Natural killer cell (primary cell): ENCODE results near the gene DOCK9. TPM values are rescaled to one million over a fixed set of nuclear protein-coding genes. Genes with fewer than 3 reads are reported as not detected.

Source experiments
- ATAC-seq, 3 donors: fragments of 150-1000 bp in 2 of 3; fragments of 200-7000 bp in 1 of 3; cut with Tn5 transposase; 1 replicate in 1 of 3; 2 replicates in 2 of 3; pipeline ENCODE4 v1.10.0; 2021; ENCODE audit warnings: mild to moderate bottlenecking in 2 of 3, moderate library complexity in 2 of 3
- DNase-seq, 2 donors: peaks; one replicate each; pipeline versions ENCODE4 v3.0.0 to v3.0.0-alpha.2; 2013 to 2021; ENCODE audit warnings: mixed read lengths in 1 of 2
- H3K27ac ChIP-seq: one replicate; pipeline ENCODE4 v1.5.1; 2013; ENCODE audit warnings: mild to moderate bottlenecking, low read length
- H3K27me3 ChIP-seq: one replicate; pipeline ENCODE4 v1.6.1; 2013; ENCODE audit warnings: low read length; ENCODE audit not compliant: control insufficient read depth, insufficient read depth
- H3K36me3 ChIP-seq: one replicate; pipeline ENCODE4 v1.6.1; 2013; ENCODE audit warnings: low read length; ENCODE audit not compliant: control insufficient read depth, insufficient read depth
- H3K4me1 ChIP-seq: one replicate; pipeline ENCODE4 v1.6.1; 2013; ENCODE audit warnings: low read length; ENCODE audit not compliant: control insufficient read depth, insufficient read depth
- H3K4me3 ChIP-seq: one replicate; pipeline ENCODE4 v1.5.1; 2013; ENCODE audit warnings: low read length
- H3K9me3 ChIP-seq: one replicate; pipeline ENCODE4 v1.6.1; 2013; ENCODE audit warnings: low read length; ENCODE audit not compliant: control insufficient read depth, insufficient read depth
- H3K27ac Mint-ChIP-seq, 2 donors: one replicate each; pipeline ENCODE4 v1.8.0; 2022; ENCODE audit warnings: mild to moderate bottlenecking in 2 of 2, mixed read lengths in 2 of 2, moderate library complexity in 1 of 2
- H3K27me3 Mint-ChIP-seq, 2 donors: one replicate each; pipeline ENCODE4 v1.8.0; 2022; ENCODE audit warnings: low read depth in 2 of 2, mixed read lengths in 2 of 2
- H3K36me3 Mint-ChIP-seq: one replicate; pipeline ENCODE4 v1.8.0; 2022; ENCODE audit warnings: mixed read lengths
- H3K4me1 Mint-ChIP-seq, 2 donors: one replicate each; pipeline ENCODE4 v1.8.0; 2022; ENCODE audit warnings: mixed read lengths in 2 of 2
- H3K4me3 Mint-ChIP-seq: one replicate; pipeline ENCODE4 v1.8.0; 2022; ENCODE audit warnings: mild to moderate bottlenecking, moderate library complexity, mixed read lengths
- H3K9me3 Mint-ChIP-seq, 2 donors: one replicate each; pipeline ENCODE4 v1.8.0; 2022; ENCODE audit warnings: mixed read lengths in 2 of 2
- CTCF ChIP-seq: fragments of 200-600 bp; IDR thresholded peaks from one replicate; pipeline ENCODE4 v1.8.0; 2022; ENCODE audit warnings: antibody characterized with exemption
- WGBS: methylation state at CpG from one replicate; pipeline ENCODE4 v1.1.7; 2013; ENCODE audit warnings: missing lambda C conversion rate; ENCODE audit not compliant: insufficient coverage; 5-methylcytosine and 5-hydroxymethylcytosine counted together
- intact Hi-C: fragments of 100-400 bp; cut with micrococcal nuclease; formaldehyde crosslinking; loops from one replicate; pipeline ENCODE4 v1.14.2; 2022
- total RNA-seq, 4 donors: library from RNA; stranded (reverse); fragments of 120-200 nt in 1 of 4; gene quantifications; one replicate each; pipeline versions ENCODE4 v1.2.3 to v1.2.4, GENCODE V29; 2013 to 2022

Gene DOCK9
- total RNA-seq, 3 donors from 2014 or later (not counting 1 experiment from before 2014, with no cell fraction given), result 31.5 to 42.5 (median 40.9) TPM

GRCh38 chr13:98979012-98979660 is 1.3 kb upstream of the DOCK9 start:
- no peak overlapping the region for H3K4me3 ChIP-seq
- ATAC-seq, result no peak
- no peak overlapping the region for H3K27ac Mint-ChIP-seq

GRCh38 chr13:98978280-98978679 is 416 bp upstream of the DOCK9 start:
- Mint-ChIP-seq H3K36me3 (no peaks in the 10 kb centered on the region), H3K27me3 (peaks cover 0 to 7% of the 10 kb centered on the region in 2 donors), H3K4me3 (no peak overlapping the region), H3K4me1 (peaks cover 35 to 62% of the 10 kb centered on the region in 2 donors), H3K9me3 (no peaks in the 10 kb centered on the region), H3K27ac (no peak overlapping the region)
- Histone ChIP-seq H3K4me3 (no peak overlapping the region), H3K36me3 (no peaks in the 10 kb centered on the region), H3K9me3 (no peaks in the 10 kb centered on the region), H3K4me1 (peaks cover 6% of the 10 kb centered on the region), H3K27me3 (no peaks in the 10 kb centered on the region), H3K27ac (no peak overlapping the region)
- WGBS, result 62% methylated on average over 2 of the region's 3 CpGs
- intact Hi-C loops, result no loop called here
- ATAC-seq (no peak), DNase-seq (no peak)
- TF ChIP-seq CTCF, result no peak

More at GRCh38 chr13:98979012-98979660, 1.3 kb upstream of the DOCK9 start:
- intact Hi-C loops, result no loop called here
- no peaks in the 10 kb centered on the region for H3K27me3 ChIP-seq
- 94% methylated on average over 7 of the region's 9 CpGs for WGBS
- no peaks in the 10 kb centered on the region for H3K36me3 ChIP-seq
- no peaks in the 10 kb centered on the region for H3K9me3 Mint-ChIP-seq
- no peak overlapping the region for H3K27ac ChIP-seq
- peaks cover 6% of the 10 kb centered on the region for H3K4me1 ChIP-seq
- no peak for TF ChIP-seq CTCF
- no peaks in the 10 kb centered on the region for H3K9me3 ChIP-seq
- peaks cover 0 to 7% of the 10 kb centered on the region in 2 donors for H3K27me3 Mint-ChIP-seq
- no peak overlapping the region for H3K4me3 Mint-ChIP-seq
- H3K4me1 Mint-ChIP-seq, result peaks cover 39 to 62% of the 10 kb centered on the region in 2 donors
- no peak for DNase-seq
- H3K36me3 Mint-ChIP-seq, result no peaks in the 10 kb centered on the region

GRCh38 chr13:98976941-98977340 is 923 bp downstream of the DOCK9 start:
- no peak overlapping the region for H3K4me3 ChIP-seq
- H3K4me1 ChIP-seq, result peaks cover 6% of the 10 kb centered on the region
- TF ChIP-seq CTCF, result no peak
- Mint-ChIP-seq H3K9me3 (no peaks in the 10 kb centered on the region), H3K27ac (no peak overlapping the region), H3K4me1 (peaks cover 25 to 48% of the 10 kb centered on the region in 2 donors), H3K4me3 (no peak overlapping the region), H3K36me3 (no peaks in the 10 kb centered on the region), H3K27me3 (peaks cover 0 to 7% of the 10 kb centered on the region in 2 donors)
- DNase-seq (no peak), ATAC-seq (no peak)
- H3K27me3 ChIP-seq, result no peaks in the 10 kb centered on the region
- no peaks in the 10 kb centered on the region for H3K36me3 ChIP-seq
- no peak overlapping the region for H3K27ac ChIP-seq
- no peaks in the 10 kb centered on the region for H3K9me3 ChIP-seq
- WGBS, result no CpG with 5 or more reads among the region's 2 CpGs
- intact Hi-C loops, result no loop called here

- no peak for ATAC-seq
- peak overlapping the region in 1 of 2 donors; percentile 36 for H3K27ac Mint-ChIP-seq
- H3K4me3 Mint-ChIP-seq, result no peak overlapping the region
These were observed 1.5 kb downstream of the DOCK9 start for GRCh38 chr13:98976338-98976737.

More at GRCh38 chr13:98976338-98976737, 1.5 kb downstream of the DOCK9 start:
- Mint-ChIP-seq H3K4me1 (peaks cover 19 to 42% of the 10 kb centered on the region in 2 donors), H3K27me3 (peaks cover 0 to 7% of the 10 kb centered on the region in 2 donors), H3K9me3 (no peaks in the 10 kb centered on the region), H3K36me3 (no peaks in the 10 kb centered on the region)
- H3K27ac ChIP-seq, result no peak overlapping the region
- H3K4me3 ChIP-seq, result no peak overlapping the region
- no peak for DNase-seq
- no peaks in the 10 kb centered on the region for H3K36me3 ChIP-seq
- no peak for TF ChIP-seq CTCF
- intact Hi-C loops, result no loop called here
- no peaks in the 10 kb centered on the region for H3K9me3 ChIP-seq
- H3K4me1 ChIP-seq, result peaks cover under 1% of the 10 kb centered on the region
- no peaks in the 10 kb centered on the region for H3K27me3 ChIP-seq
